Heart left ventricle (tissue), 16 donors: ENCODE results near the gene TNNI3K. TPM values are rescaled to one million over a fixed set of nuclear protein-coding genes. Genes with fewer than 3 reads are reported as not detected.

Experiments
- ATAC-seq, 4 donors: fragments of 200-7000 bp; cut with Tn5 transposase; one replicate each; pipeline ENCODE4 v1.9.1; 2020 to 2022; ENCODE audit warnings: moderate library complexity in 4 of 4, mild to moderate bottlenecking in 3 of 4, moderate number of reproducible peaks in 1 of 4
- DNase-seq, 5 donors: peaks; one replicate each; pipeline ENCODE4 v3.0.0-alpha.2; 2020
- H3K27ac ChIP-seq, 12 donors: fragments of 200-600 bp; sonication (generic) in 4 of 12; one replicate each; pipeline versions ENCODE4 v1.5.0 to v1.8.0; 2016 to 2022; ENCODE audit warnings: mild to moderate bottlenecking in 2 of 12
- H3K27me3 ChIP-seq, 9 donors: fragments of 200-600 bp; sonication (generic) in 2 of 9; one replicate each; pipeline versions ENCODE4 v1.5.1 to v1.8.0; 2016 to 2022; ENCODE audit warnings: mild to moderate bottlenecking in 3 of 9
- H3K36me3 ChIP-seq, 9 donors: fragments of 200-600 bp; sonication (generic) in 2 of 9; one replicate each; pipeline versions ENCODE4 v1.5.0 to v1.8.0; 2018 to 2022; ENCODE audit warnings: mild to moderate bottlenecking in 2 of 9
- H3K4me1 ChIP-seq, 12 donors: fragments of 200-600 bp; sonication (generic) in 4 of 12; one replicate each; pipeline versions ENCODE4 v1.5.0 to v1.8.0; 2016 to 2022; ENCODE audit warnings: mild to moderate bottlenecking in 3 of 12
- H3K4me3 ChIP-seq, 12 donors: fragments of 200-600 bp; sonication (generic) in 4 of 12; one replicate each; pipeline versions ENCODE4 v1.5.0 to v1.8.0; 2017 to 2022; ENCODE audit warnings: mild to moderate bottlenecking in 9 of 12, moderate library complexity in 4 of 12
- H3K9me3 ChIP-seq, 12 donors: fragments of 200-600 bp; sonication (generic) in 4 of 12; one replicate each; pipeline versions ENCODE4 v1.5.0 to v1.8.0; 2016 to 2022; ENCODE audit warnings: mild to moderate bottlenecking in 1 of 12
- CTCF ChIP-seq, 12 donors: fragments of 200-600 bp; sonication (generic) in 4 of 12; IDR thresholded peaks; one replicate each; pipeline versions ENCODE4 v1.5.0 to v1.8.0; 2018 to 2022; ENCODE audit warnings: antibody characterized with exemption in 12 of 12, mild to moderate bottlenecking in 5 of 12
- POLR2A ChIP-seq, 2 donors: fragments of 450-650 bp; IDR thresholded peaks; one replicate each; pipeline ENCODE4 v1.6.1; 2017; ENCODE audit warnings: antibody characterized with exemption in 2 of 2, mild to moderate bottlenecking in 2 of 2, moderate library complexity in 2 of 2
- WGBS, 4 donors: extraction: QIAGEN DNeasy Blood & Tissue Kit in 2 of 4; methylation state at CpG; one replicate each; pipeline versions ENCODE4 v1.1.5 to v1.1.7; 2013 to 2018; 5-methylcytosine and 5-hydroxymethylcytosine counted together
- intact Hi-C, 10 donors: fragments of 100-400 bp; cut with DNase I; formaldehyde crosslinking; loops; one replicate each; pipeline versions ENCODE4 v1.11.1 to v1.14.2; 2022
- polyA plus RNA-seq, 2 donors: library from polyadenylated mRNA; stranded (reverse); fragments of 200-250 nt; gene quantifications; one replicate each; pipeline ENCODE4 v1.2.3, GENCODE V29; 2013
- total RNA-seq, 9 donors: library from RNA; depleted of rRNA in 2 of 9; stranded (reverse); fragments of >200 nt in 2 of 9; fragmentation: NEBNext Ultra II Directional in 3 of 9; extraction: Animal tissue kit (Norgen Biotek cat#: 25700) in 3 of 9; gene quantifications; one replicate each; pipeline versions ENCODE4 v1.1.0 to v1.2.4, GENCODE V29; 2016 to 2023
- donor health status: ischemic (EF 13 %, LVEDD 7.1; RV severe dilation, severe dysfunction).
- donor health status: healthy with polysubstance abuse.
- donor health status: DM: no; HTN: yes; CAD: no.
- donor health status: DM: no; HTN: no; CAD: no.
- donor health status: ischemic (EF 25% LVEDD 6.9; RV normal size, moderate dysfunction).
- donor health status: ischemic (EF 25% LVEDD 5.7; RV mildly dilated, moderate dysfunction).
- donor health status: healthy.
- donor health status: DM: yes; HTN: yes; CAD: no.
- donor health status: ischemic (EF 35%, LVEDD 5.7; RV mildly dilated, moderate dysfunction).
- donor health status: nonischemic (EF 11% LVEDD 7.7; RV severe dilation, severe dysfunction).
- donor health status: DM: yes; HTN: yes; CAD: no.
- donor health status: PGD.
- donor health status: ischemic (EF 29% LVEDD 5.4; RV normal size, mild dysfunction).
- donor health status: nonischemic (EF 23%, LVEDD 6.1; RV moderate dilation, normal function).

TNNI3K gene
- total and polyA plus RNA-seq, 11 donors: 11.5 to 108 (median 59.9) TPM

- WGBS, 4 donors: 72 to 83% (median 82%) methylated on average over 2 of the region's 2 CpGs
- H3K36me3 ChIP-seq: peaks cover 0 to 21% (median 3%) of the 10 kb centered on the region in 9 donors
- H3K4me3 ChIP-seq: no peak overlapping the region
- peaks cover 0 to 24% (median 4%) of the 10 kb centered on the region in 12 donors for H3K4me1 ChIP-seq
- no peaks in the 10 kb centered on the region for H3K27me3 ChIP-seq
- intact Hi-C loops: loop anchor here in 1 of 10 donors (5.0 kb wide), 1 partner anchor 52 kb away; no protein-coding TSS in a partner anchor
- TF ChIP-seq POLR2A (IDR thresholded peaks at IDR 0.05) (no peak), CTCF (IDR thresholded peaks at IDR 0.05) (no peak)
- no peak for ATAC-seq
- H3K9me3 ChIP-seq: no peaks in the 10 kb centered on the region
- peak overlapping the region in 6 of 12 donors; percentile 5 to 81 (median 54) for H3K27ac ChIP-seq
- no peak for DNase-seq
Observed at GRCh38 chr1:74340656-74341055, 105.5 kb downstream of the TNNI3K start.

GRCh38 chr1:74341702-74342339 lies 106.6 kb downstream of the TNNI3K start:
- no peak for TF ChIP-seq CTCF (IDR thresholded peaks at IDR 0.05)
- TF ChIP-seq POLR2A (IDR thresholded peaks at IDR 0.05): no peak
- intact Hi-C loops: loop anchor here in 1 of 10 donors (5.0 kb wide), 1 partner anchor 50 kb away; no protein-coding TSS in a partner anchor
- Histone ChIP-seq H3K4me3 (no peak overlapping the region), H3K27ac (peak overlapping the region in 8 of 12 donors; percentile 8 to 81 (median 64)), H3K4me1 (peaks cover 0 to 25% (median 4%) of the 10 kb centered on the region in 12 donors), H3K27me3 (no peaks in the 10 kb centered on the region), H3K9me3 (no peaks in the 10 kb centered on the region), H3K36me3 (peaks cover 0 to 17% (median 0%) of the 10 kb centered on the region in 9 donors)
- 44 to 54% (median 48%) methylated on average over 4 of the region's 4 CpGs for WGBS, 4 donors
- peak in 3 of 5 donors; percentile 36 to 75 (median 49) for DNase-seq
- ATAC-seq: peak; percentile 91 to 97 (median 96)

GRCh38 chr1:74343216-74343615 lies 108.0 kb downstream of the TNNI3K start:
- TF ChIP-seq CTCF (IDR thresholded peaks at IDR 0.05): no peak
- TF ChIP-seq POLR2A (IDR thresholded peaks at IDR 0.05): no peak
- DNase-seq (peak in 3 of 5 donors; percentile 24 to 42 (median 24)), ATAC-seq (peak in 1 of 4 donors; percentile 20)
- Histone ChIP-seq H3K4me1 (peaks cover 0 to 25% (median 4%) of the 10 kb centered on the region in 12 donors), H3K27me3 (no peaks in the 10 kb centered on the region), H3K27ac (peak overlapping the region in 5 of 12 donors; percentile 15 to 81 (median 43)), H3K36me3 (peaks cover 0 to 16% (median 0%) of the 10 kb centered on the region in 9 donors), H3K4me3 (no peak overlapping the region), H3K9me3 (peaks cover 0 to under 1% (median 0%) of the 10 kb centered on the region in 12 donors)
- intact Hi-C loops: loop anchor here in 1 of 10 donors (5.0 kb wide), 1 partner anchor 49 kb away; no protein-coding TSS in a partner anchor
- 26 to 40% (median 31%) methylated on average over 1 of the region's 1 CpG for WGBS, 4 donors

- DNase-seq (no peak), ATAC-seq (no peak)
- H3K36me3 ChIP-seq: peaks cover 0 to 16% (median 0%) of the 10 kb centered on the region in 9 donors
- TF ChIP-seq POLR2A (IDR thresholded peaks at IDR 0.05) (no peak), CTCF (IDR thresholded peaks at IDR 0.05) (no peak)
- peak overlapping the region in 5 of 12 donors; percentile 16 to 81 (median 43) for H3K27ac ChIP-seq
- 33 to 48% (median 35%) methylated on average over 1 of the region's 1 CpG for WGBS, 4 donors
- H3K9me3 ChIP-seq: peaks cover 0 to 4% (median 0%) of the 10 kb centered on the region in 12 donors
- no peak overlapping the region for H3K4me3 ChIP-seq
- intact Hi-C loops: loop anchor here in 1 of 10 donors (5.0 kb wide), 1 partner anchor 48 kb away; no protein-coding TSS in a partner anchor
- H3K4me1 ChIP-seq: peaks cover 0 to 25% (median 3%) of the 10 kb centered on the region in 12 donors
- H3K27me3 ChIP-seq: no peaks in the 10 kb centered on the region
Observed at GRCh38 chr1:74344387-74344786, 109.2 kb downstream of the TNNI3K start.
